Immature natural killer cell (primary cell): ENCODE results near the gene MST1. TPM values are rescaled to one million over a fixed set of nuclear protein-coding genes. Genes with fewer than 3 reads are reported as not detected.

Source experiments
- DNase-seq, 3 donors: peaks; one replicate each; pipeline ENCODE4 v3.0.0; 2022; ENCODE audit warnings: mixed read lengths in 1 of 3
- H3K27ac Mint-ChIP-seq, 6 donors: one replicate each; pipeline ENCODE4 v1.8.0; 2020; ENCODE audit warnings: mixed read lengths in 6 of 6, mild to moderate bottlenecking in 5 of 6, inconsistent platforms in 4 of 6, moderate library complexity in 3 of 6
- H3K27me3 Mint-ChIP-seq, 3 donors: one replicate each; pipeline ENCODE4 v1.8.0; 2020 to 2021; ENCODE audit warnings: low read depth in 3 of 3, mild to moderate bottlenecking in 3 of 3, mixed read lengths in 3 of 3, moderate library complexity in 3 of 3, inconsistent platforms in 1 of 3
- H3K36me3 Mint-ChIP-seq, 3 donors: one replicate each; pipeline ENCODE4 v1.8.0; 2020; ENCODE audit warnings: mixed read lengths in 3 of 3, inconsistent platforms in 2 of 3, mild to moderate bottlenecking in 2 of 3
- H3K4me1 Mint-ChIP-seq, 2 donors: one replicate each; pipeline ENCODE4 v1.8.0; 2020; ENCODE audit warnings: inconsistent platforms in 2 of 2, mild to moderate bottlenecking in 2 of 2, mixed read lengths in 2 of 2, moderate library complexity in 1 of 2
- H3K4me3 Mint-ChIP-seq, 5 donors: one replicate each; pipeline ENCODE4 v1.8.0; 2020; ENCODE audit warnings: mild to moderate bottlenecking in 5 of 5, mixed read lengths in 5 of 5, inconsistent platforms in 3 of 5, moderate library complexity in 3 of 5
- H3K9me3 Mint-ChIP-seq, 6 donors: one replicate each; pipeline ENCODE4 v1.8.0; 2020; ENCODE audit warnings: mild to moderate bottlenecking in 6 of 6, mixed read lengths in 6 of 6, inconsistent platforms in 4 of 6, moderate library complexity in 3 of 6
- polyA plus RNA-seq, 3 donors: library from polyadenylated mRNA; unstranded; fragments of 300-500 nt; fragmentation: Illumina TruSeq; gene quantifications; one replicate each; pipeline ENCODE4 v1.2.3, GENCODE V29; 2021

The MST1 gene
- 1 to 10 TPM in 1 of 3 donors, under 1 TPM in 1, not detected in 1; 0.19 to 1.3 TPM for polyA plus RNA-seq

- peak within 1 kb of the TSS; percentile 95 to 97 (median 96) for H3K4me3 Mint-ChIP-seq
- H3K4me1 Mint-ChIP-seq: peaks cover 46 to 49% of the 10 kb centered on the region in 2 donors
- H3K9me3 Mint-ChIP-seq: no peaks in the 10 kb centered on the region
- H3K27ac Mint-ChIP-seq: peak within 1 kb of the TSS; percentile 93 to 98 (median 97)
- H3K27me3 Mint-ChIP-seq: peaks cover 8 to 17% (median 9%) of the 10 kb centered on the region in 3 donors
- H3K36me3 Mint-ChIP-seq: no peaks in the 10 kb centered on the region
- DNase-seq: peak; percentile 93 to 94 (median 94)
Measured at GRCh38 chr3:49689046-49689907, at the start of gene MST1, which contains the start of gene RNF123. Gene MST1 (minus strand): TSS chr3:49689474. CDS start chr3:49688691, 783 bp downstream. Gene RNF123 (plus strand): TSS chr3:49689557. CDS start chr3:49691166, 1,609 bp downstream.

GRCh38 chr3:49738067-49738713, 48.9 kb upstream of the MST1 start:
- Mint-ChIP-seq H3K27ac (peak overlapping the region in 1 of 6 donors; percentile 35), H3K4me1 (peaks cover 0 to 1% of the 10 kb centered on the region in 2 donors), H3K9me3 (no peaks in the 10 kb centered on the region), H3K36me3 (peaks cover 0 to 23% (median 11%) of the 10 kb centered on the region in 3 donors), H3K27me3 (peaks cover 0 to 2% (median 0%) of the 10 kb centered on the region in 3 donors), H3K4me3 (no peak overlapping the region)
- no peak for DNase-seq

GRCh38 chr3:49734752-49735151, 45.5 kb upstream of the MST1 start:
- DNase-seq: no peak
- H3K27ac Mint-ChIP-seq: no peak overlapping the region
- H3K9me3 Mint-ChIP-seq: no peaks in the 10 kb centered on the region
- no peaks in the 10 kb centered on the region for H3K27me3 Mint-ChIP-seq
- H3K36me3 Mint-ChIP-seq: peaks cover 6 to 38% (median 17%) of the 10 kb centered on the region in 3 donors
- peaks cover 0 to 1% of the 10 kb centered on the region in 2 donors for H3K4me1 Mint-ChIP-seq
- H3K4me3 Mint-ChIP-seq: no peak overlapping the region

DNA sequence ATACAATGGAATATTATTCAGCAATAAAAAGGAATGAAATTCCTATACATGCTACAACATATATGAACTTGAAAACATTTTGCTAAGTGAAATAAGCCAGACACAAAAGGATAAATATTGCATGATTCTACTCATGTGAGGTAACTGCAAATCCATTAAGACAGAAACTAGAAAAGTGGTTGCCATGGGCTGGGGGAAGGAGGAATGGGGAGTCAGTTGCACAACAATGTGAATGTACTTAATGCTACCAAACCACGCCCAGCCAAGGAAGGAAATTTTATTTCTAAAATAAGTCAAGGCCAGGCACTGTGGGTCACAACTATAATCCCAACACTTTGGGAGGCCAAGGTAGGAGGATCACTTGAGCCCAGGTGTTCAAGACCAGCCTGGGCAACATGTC, 44.3 kb upstream of the MST1 start:
- DNase-seq: no peak
- Mint-ChIP-seq H3K4me3 (no peak overlapping the region), H3K27ac (no peak overlapping the region), H3K36me3 (peaks cover 6 to 35% (median 14%) of the 10 kb centered on the region in 3 donors), H3K4me1 (peaks cover 0 to 1% of the 10 kb centered on the region in 2 donors), H3K9me3 (no peaks in the 10 kb centered on the region), H3K27me3 (no peaks in the 10 kb centered on the region)

DNA sequence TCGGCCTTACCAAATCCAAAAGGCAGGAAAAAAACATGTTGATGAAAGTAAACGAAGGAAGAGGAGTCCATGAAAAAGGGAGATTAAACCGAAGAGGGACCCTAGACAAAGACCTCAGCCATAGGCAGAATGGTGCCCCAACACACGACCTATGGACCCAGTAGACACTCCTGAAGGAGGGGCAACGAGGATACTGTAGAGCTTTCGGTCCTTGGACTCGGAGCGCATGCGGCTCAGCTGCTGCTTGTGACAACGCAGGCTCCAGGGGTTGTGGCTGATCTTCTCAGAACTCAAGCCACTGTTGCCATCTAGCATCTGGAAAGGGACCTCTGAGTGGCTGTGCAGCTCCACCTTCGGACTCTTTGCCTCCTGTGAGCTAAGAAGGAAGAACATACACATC, 43.3 kb upstream of the MST1 start:
- no peaks in the 10 kb centered on the region for H3K9me3 Mint-ChIP-seq
- peaks cover 0 to 1% of the 10 kb centered on the region in 2 donors for H3K4me1 Mint-ChIP-seq
- H3K36me3 Mint-ChIP-seq: peaks cover 6 to 28% (median 10%) of the 10 kb centered on the region in 3 donors
- H3K4me3 Mint-ChIP-seq: no peak overlapping the region
- no peak for DNase-seq
- peaks cover 0 to 1% (median 0%) of the 10 kb centered on the region in 3 donors for H3K27me3 Mint-ChIP-seq
- no peak overlapping the region for H3K27ac Mint-ChIP-seq

GRCh38 chr3:49729966-49730609, 40.8 kb upstream of the MST1 start:
- Mint-ChIP-seq H3K9me3 (no peaks in the 10 kb centered on the region), H3K36me3 (peaks cover 6 to 19% (median 10%) of the 10 kb centered on the region in 3 donors), H3K27me3 (peaks cover 0 to 1% (median 1%) of the 10 kb centered on the region in 3 donors), H3K4me3 (no peak overlapping the region), H3K4me1 (peaks cover 0 to 1% of the 10 kb centered on the region in 2 donors), H3K27ac (no peak overlapping the region)
- no peak for DNase-seq

- Mint-ChIP-seq H3K27ac (peak overlapping the region in 1 of 6 donors; percentile 6), H3K27me3 (peaks cover 5 to 7% (median 6%) of the 10 kb centered on the region in 3 donors), H3K36me3 (peaks cover 5 to 12% (median 6%) of the 10 kb centered on the region in 3 donors), H3K9me3 (no peaks in the 10 kb centered on the region), H3K4me1 (peaks cover 11 to 15% of the 10 kb centered on the region in 2 donors), H3K4me3 (no peak overlapping the region)
- DNase-seq: no peak
Measured at GRCh38 chr3:49727924-49728361, 38.7 kb upstream of the MST1 start.

DNA sequence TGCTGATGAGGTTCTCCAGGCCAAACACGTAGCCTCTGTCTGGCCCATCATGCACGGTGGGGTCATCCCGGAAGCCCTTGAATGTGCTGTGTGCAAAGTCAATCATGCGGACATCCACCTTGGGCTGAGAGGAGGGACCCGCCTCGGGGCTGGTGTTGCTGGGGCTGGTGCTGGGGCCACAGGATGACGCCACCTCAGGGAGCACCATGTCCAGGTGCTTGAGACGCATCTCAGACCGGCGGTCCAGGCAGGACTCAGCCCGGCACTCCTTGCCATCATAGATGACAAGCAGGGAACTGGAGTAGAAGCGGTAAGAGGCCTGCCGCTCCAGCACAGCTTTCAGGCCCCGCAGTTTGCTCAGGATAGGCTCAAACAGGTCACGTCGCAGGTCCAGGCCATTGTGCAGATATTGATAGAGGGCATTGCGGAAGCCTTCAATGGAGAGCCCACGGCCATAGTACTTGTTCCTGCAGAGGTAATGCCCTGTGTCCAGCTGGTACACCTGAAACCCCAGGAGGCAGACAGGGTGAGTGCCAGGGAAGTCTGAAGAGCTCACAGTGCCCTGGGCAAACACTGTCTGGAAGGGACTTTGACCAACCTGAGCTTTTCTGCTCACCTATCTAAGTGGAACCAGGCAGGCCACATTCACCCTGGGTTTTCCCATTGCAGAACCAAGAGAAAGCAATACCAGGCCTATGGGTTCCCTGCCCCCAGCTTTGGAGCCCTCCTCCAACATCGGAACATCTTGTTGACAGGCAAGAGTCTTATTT, 38.1 kb upstream of the MST1 start:
- Mint-ChIP-seq H3K4me1 (peaks cover 17 to 20% of the 10 kb centered on the region in 2 donors), H3K9me3 (no peaks in the 10 kb centered on the region), H3K36me3 (peaks cover 4 to 8% (median 5%) of the 10 kb centered on the region in 3 donors), H3K4me3 (no peak overlapping the region), H3K27me3 (peaks cover 5 to 8% (median 6%) of the 10 kb centered on the region in 3 donors), H3K27ac (peak overlapping the region in 1 of 6 donors; percentile 6)
- no peak for DNase-seq

GRCh38 chr3:49725906-49726681, 36.8 kb upstream of the MST1 start:
- peak overlapping the region in 1 of 5 donors; percentile 12 for H3K4me3 Mint-ChIP-seq
- H3K27ac Mint-ChIP-seq: peak overlapping the region in 3 of 6 donors; percentile 24 to 63 (median 57)
- no peak for DNase-seq
- H3K4me1 Mint-ChIP-seq: peaks cover 20 to 24% of the 10 kb centered on the region in 2 donors
- peaks cover 5 to 8% (median 6%) of the 10 kb centered on the region in 3 donors for H3K27me3 Mint-ChIP-seq
- H3K9me3 Mint-ChIP-seq: peaks cover 0 to 1% (median 0%) of the 10 kb centered on the region in 6 donors
- H3K36me3 Mint-ChIP-seq: peaks cover under 1 to 2% (median 2%) of the 10 kb centered on the region in 3 donors

DNA sequence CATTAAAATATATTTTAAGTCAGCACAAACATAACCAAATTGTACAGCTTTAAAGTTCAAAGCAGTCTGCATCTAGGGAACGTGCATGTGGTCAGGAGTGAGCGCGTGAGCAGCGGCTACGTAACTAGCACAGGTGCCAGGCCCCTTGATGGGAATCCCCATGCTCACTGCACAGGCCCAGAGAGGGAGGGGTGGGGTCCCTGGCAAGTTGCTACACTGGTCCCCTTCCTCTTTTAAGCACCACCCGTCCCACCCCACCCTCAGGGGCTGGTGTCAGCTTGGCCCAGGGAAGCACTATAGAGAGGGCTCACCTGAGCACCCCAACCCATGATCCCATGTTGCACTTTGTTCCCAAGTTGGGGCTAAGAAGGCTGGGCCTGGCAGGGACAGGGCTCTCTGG, 35.3 kb upstream of the MST1 start:
- Mint-ChIP-seq H3K9me3 (peaks cover 0 to 1% (median 0%) of the 10 kb centered on the region in 6 donors), H3K27me3 (peaks cover 5 to 8% (median 6%) of the 10 kb centered on the region in 3 donors), H3K27ac (peak overlapping the region; percentile 79 to 94 (median 86)), H3K4me3 (peak overlapping the region; percentile 92 to 95 (median 92)), H3K4me1 (peaks cover 25 to 32% of the 10 kb centered on the region in 2 donors), H3K36me3 (no peaks in the 10 kb centered on the region)
- DNase-seq: peak in 1 of 3 donors; percentile 12

DNA sequence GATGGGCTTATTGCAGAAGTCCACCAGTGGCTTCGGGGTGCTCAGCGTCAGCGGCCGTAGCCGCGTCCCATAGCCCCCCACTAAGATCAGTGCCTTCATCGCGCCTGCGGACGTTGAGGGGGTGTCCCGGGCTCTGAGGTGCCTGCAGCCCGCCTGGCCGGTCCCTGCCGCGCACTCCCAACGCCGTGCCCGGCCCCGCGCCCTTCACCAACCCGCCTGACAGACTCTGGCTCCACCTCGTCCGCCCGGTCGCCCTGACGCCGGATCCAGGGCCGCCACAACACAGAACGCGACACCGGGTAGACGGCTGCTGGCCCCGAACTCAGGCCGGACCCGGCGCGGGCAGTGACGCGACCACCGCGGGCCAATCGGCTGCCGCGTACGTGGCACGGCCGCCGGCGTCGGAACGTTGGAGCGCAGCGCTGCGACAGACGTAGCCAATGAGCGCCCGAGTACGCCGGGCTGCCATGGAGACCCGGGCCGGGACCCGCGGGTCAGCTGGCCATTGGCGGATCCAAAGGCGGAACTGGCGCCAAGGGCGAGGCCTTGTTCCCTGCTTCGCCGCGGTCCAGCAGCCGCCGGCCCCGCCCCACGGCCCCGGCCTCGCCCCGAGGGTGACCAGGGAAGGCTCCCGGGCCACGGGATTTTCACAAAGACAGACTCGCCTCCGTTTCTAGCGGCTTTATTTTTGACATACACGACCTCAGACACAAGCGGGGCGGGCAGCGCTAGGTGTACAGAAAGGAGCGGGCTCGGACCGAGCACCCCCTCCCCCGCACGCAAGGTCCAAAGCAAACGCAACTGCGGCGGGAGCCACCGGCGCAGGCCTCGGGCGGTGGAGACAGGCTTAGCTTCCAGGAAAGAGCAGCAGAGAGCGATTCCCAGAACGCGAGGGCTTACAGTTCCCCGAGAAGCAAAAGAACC, 34.6 kb upstream of the MST1 start, which contains the start of gene GMPPB:
TSS of gene GMPPB (minus strand) at position 324 of the 924 bp plus-strand sequence. CDS start at position 99, 225 bp downstream.
- H3K36me3 Mint-ChIP-seq: no peaks in the 10 kb centered on the region
- H3K27ac Mint-ChIP-seq: peak within 1 kb of the TSS; percentile 85 to 97 (median 94)
- H3K27me3 Mint-ChIP-seq: peaks cover 5 to 11% (median 6%) of the 10 kb centered on the region in 3 donors
- peaks cover 32 to 39% of the 10 kb centered on the region in 2 donors for H3K4me1 Mint-ChIP-seq
- H3K9me3 Mint-ChIP-seq: peaks cover 0 to 1% (median 0%) of the 10 kb centered on the region in 6 donors
- DNase-seq: peak; percentile 92 to 93 (median 93)
- peak within 1 kb of the TSS; percentile 92 to 95 (median 92) for H3K4me3 Mint-ChIP-seq
